ENCODE results near the gene TBCB.
"Not testable (repeated sequence)": the region's sequence is repeated elsewhere in the genome, so short reads cannot be mapped to it uniquely, and the experiment has no call there.

The TBCB gene

DNA sequence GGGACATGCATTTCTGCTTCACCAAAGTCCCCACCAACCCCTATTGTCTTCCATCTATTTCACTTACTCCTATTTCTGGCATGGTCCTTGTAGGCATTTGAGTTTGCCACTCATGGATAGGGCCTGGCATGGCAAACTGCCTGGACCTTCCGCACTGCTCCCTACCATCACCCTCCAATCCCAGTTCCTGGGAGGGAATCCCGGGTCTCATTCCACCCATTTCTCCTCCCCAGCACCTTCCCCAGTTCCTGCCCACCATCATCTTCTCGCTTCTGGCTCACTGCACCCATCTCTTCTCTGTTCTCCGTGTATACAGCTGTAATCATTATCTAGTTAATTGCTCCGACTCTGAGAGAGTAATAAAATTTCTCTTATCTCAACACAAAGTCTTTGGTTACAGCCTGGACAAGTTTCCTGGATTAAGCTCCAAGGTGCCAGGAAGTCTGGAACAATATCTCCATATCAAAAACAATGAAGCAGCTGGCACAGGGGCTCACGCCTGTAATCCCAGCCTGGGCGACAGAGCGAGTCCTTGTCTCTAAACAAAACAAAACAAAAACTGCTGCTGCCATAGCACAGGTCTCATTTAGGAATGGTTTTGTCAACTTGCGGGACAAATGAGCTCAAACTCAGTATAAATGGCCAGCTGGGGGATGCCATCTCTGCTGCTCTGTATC, 54.0 kb downstream of the TBCB start:
- DNase-seq (ENCODE audit: low read depth, low spot score) = no peak
- H3K4me3 ChIP-seq (ENCODE audit: low read depth, low read length) = no peak overlapping the region
- TF ChIP-seq, protein P1, sequence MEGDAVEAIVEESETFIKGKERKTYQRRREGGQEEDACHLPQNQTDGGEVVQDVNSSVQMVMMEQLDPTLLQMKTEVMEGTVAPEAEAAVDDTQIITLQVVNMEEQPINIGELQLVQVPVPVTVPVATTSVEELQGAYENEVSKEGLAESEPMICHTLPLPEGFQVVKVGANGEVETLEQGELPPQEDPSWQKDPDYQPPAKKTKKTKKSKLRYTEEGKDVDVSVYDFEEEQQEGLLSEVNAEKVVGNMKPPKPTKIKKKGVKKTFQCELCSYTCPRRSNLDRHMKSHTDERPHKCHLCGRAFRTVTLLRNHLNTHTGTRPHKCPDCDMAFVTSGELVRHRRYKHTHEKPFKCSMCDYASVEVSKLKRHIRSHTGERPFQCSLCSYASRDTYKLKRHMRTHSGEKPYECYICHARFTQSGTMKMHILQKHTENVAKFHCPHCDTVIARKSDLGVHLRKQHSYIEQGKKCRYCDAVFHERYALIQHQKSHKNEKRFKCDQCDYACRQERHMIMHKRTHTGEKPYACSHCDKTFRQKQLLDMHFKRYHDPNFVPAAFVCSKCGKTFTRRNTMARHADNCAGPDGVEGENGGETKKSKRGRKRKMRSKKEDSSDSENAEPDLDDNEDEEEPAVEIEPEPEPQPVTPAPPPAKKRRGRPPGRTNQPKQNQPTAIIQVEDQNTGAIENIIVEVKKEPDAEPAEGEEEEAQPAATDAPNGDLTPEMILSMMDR (IDR thresholded peaks at IDR 0.05; ENCODE audit: low read depth, low read length) = no peak
- in situ Hi-C loops (cut with HindIII; ENCODE audit: low sequenced_read_pairs) = no loop called here

DNA sequence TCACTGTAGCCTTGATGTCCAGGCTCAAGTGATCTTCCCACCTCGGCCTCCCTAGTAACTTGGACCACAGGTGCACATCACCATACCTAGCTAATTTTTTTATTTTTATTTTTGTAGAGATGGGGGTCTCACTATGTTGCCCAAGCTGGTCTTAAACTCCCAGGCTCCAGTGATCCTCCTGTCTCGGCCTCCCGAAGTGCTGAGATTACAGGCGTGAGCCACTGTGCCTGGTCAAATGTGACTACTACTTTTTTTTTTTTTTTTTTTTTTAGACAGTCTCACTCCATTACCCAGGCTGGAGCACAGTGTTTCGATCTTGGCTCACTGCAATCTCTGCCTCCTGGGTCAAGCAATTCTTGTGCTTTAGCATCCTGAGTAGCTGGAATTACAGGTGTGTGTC, 57.6 kb downstream of the TBCB start:
- TF ChIP-seq, protein P1 (IDR thresholded peaks at IDR 0.05; ENCODE audit: low read depth, low read length) = no peak
- DNase-seq (ENCODE audit: low read depth, low spot score) = no peak
- in situ Hi-C loops (cut with HindIII; ENCODE audit: low sequenced_read_pairs) = no loop called here
- H3K4me3 ChIP-seq (ENCODE audit: low read depth, low read length) = no peak overlapping the region

- H3K4me3 ChIP-seq (ENCODE audit: low read depth, low read length); in situ Hi-C loops (cut with HindIII; ENCODE audit: low sequenced_read_pairs); DNase-seq (ENCODE audit: low read depth, low spot score): not testable (repeated sequence)
These were observed 58.6 kb downstream of the TBCB start for GRCh38 chr19:36173846-36174245.
